Measurements from ENCODE around the gene AKT2. TPM values are rescaled to one million over a fixed set of nuclear protein-coding genes. Genes with fewer than 3 reads are reported as not detected.

AKT2 gene
- total and polyA plus RNA-seq, 2 donors from 2014 or later = 75.0 to 154 TPM

GRCh38 chr19:40232949-40233810 lies 52.0 kb downstream of the AKT2 start:
- no peak for TF ChIP-seq CTCF (IDR thresholded peaks at IDR 0.05; ENCODE audit: borderline replicate concordance, extremely low read depth, insufficient read depth)
- intact Hi-C loops (cut with DNase I) = no loop called here
- DNase-seq = no peak
- H3K27ac ChIP-seq (ENCODE audit: low read depth in 2 of 2, low read length in 2 of 2) = no peak overlapping the region
- H3K4me1 ChIP-seq (ENCODE audit: control insufficient read depth in 2 of 3, insufficient read depth in 2 of 3, low read depth in 1 of 3, low read length in 3 of 3) = peaks cover 0 to 13% (median 9%) of the 10 kb centered on the region in 3 donors
- H3K9me3 ChIP-seq (ENCODE audit: control insufficient read depth in 2 of 3, insufficient read depth in 1 of 3, low read length in 3 of 3) = no peaks in the 10 kb centered on the region
- H3K4me3 ChIP-seq (ENCODE audit: low read length in 3 of 3) = no peak overlapping the region
- H3K36me3 ChIP-seq (ENCODE audit: control insufficient read depth in 2 of 3, insufficient read depth in 3 of 3, low read length in 3 of 3) = peaks cover 0 to 33% (median 11%) of the 10 kb centered on the region in 3 donors
- no peaks in the 10 kb centered on the region for H3K27me3 ChIP-seq (ENCODE audit: control insufficient read depth, insufficient read depth, low read length)
- H3K9ac ChIP-seq (ENCODE audit: low read length in 3 of 3) = no peak overlapping the region
- FAIRE-seq = no peak

- TF ChIP-seq CTCF (IDR thresholded peaks at IDR 0.05; ENCODE audit: borderline replicate concordance, extremely low read depth, insufficient read depth) = no peak
- Histone ChIP-seq H3K4me1 (ENCODE audit: control insufficient read depth in 2 of 3, insufficient read depth in 2 of 3, low read depth in 1 of 3, low read length in 3 of 3) (peaks cover 0 to 13% (median 9%) of the 10 kb centered on the region in 3 donors), H3K9ac (ENCODE audit: low read length in 3 of 3) (no peak overlapping the region), H3K9me3 (ENCODE audit: control insufficient read depth in 2 of 3, insufficient read depth in 1 of 3, low read length in 3 of 3) (no peaks in the 10 kb centered on the region), H3K4me3 (ENCODE audit: low read length in 3 of 3) (no peak overlapping the region), H3K36me3 (ENCODE audit: control insufficient read depth in 2 of 3, insufficient read depth in 3 of 3, low read length in 3 of 3) (peaks cover 0 to 26% (median 9%) of the 10 kb centered on the region in 3 donors), H3K27ac (ENCODE audit: low read depth in 2 of 2, low read length in 2 of 2) (no peak overlapping the region), H3K27me3 (ENCODE audit: control insufficient read depth, insufficient read depth, low read length) (no peaks in the 10 kb centered on the region)
- intact Hi-C loops (cut with DNase I) = no loop called here
- DNase-seq (peak in 2 of 5 donors; percentile 50 to 62), FAIRE-seq (no peak)
Observed at GRCh38 chr19:40232479-40232878, 52.7 kb downstream of the AKT2 start.

GRCh38 chr19:40231544-40232424 lies 53.4 kb downstream of the AKT2 start:
- no peak overlapping the region for H3K4me3 ChIP-seq (ENCODE audit: low read length in 3 of 3)
- H3K27me3 ChIP-seq (ENCODE audit: control insufficient read depth, insufficient read depth, low read length) = no peaks in the 10 kb centered on the region
- FAIRE-seq (no peak), DNase-seq (peak in 4 of 5 donors; percentile 61 to 77 (median 70))
- H3K36me3 ChIP-seq (ENCODE audit: control insufficient read depth in 2 of 3, insufficient read depth in 3 of 3, low read length in 3 of 3) = peaks cover 0 to 22% (median 6%) of the 10 kb centered on the region in 3 donors
- peak overlapping the region; percentile 23 to 83 for H3K27ac ChIP-seq (ENCODE audit: low read depth in 2 of 2, low read length in 2 of 2)
- no peak overlapping the region for H3K9ac ChIP-seq (ENCODE audit: low read length in 3 of 3)
- H3K4me1 ChIP-seq (ENCODE audit: control insufficient read depth in 2 of 3, insufficient read depth in 2 of 3, low read depth in 1 of 3, low read length in 3 of 3) = peaks cover 0 to 13% (median 9%) of the 10 kb centered on the region in 3 donors
- H3K9me3 ChIP-seq (ENCODE audit: control insufficient read depth in 2 of 3, insufficient read depth in 1 of 3, low read length in 3 of 3) = no peaks in the 10 kb centered on the region
- TF ChIP-seq CTCF (IDR thresholded peaks at IDR 0.05; ENCODE audit: borderline replicate concordance, extremely low read depth, insufficient read depth) = no peak
- intact Hi-C loops (cut with DNase I) = no loop called here
